ENCODE results near the gene NHSL2.
"Not testable (repeated sequence)": the region's sequence is repeated elsewhere in the genome, so short reads cannot be mapped to it uniquely, and the experiment has no call there.

NHSL2 gene

GRCh38 chrX:72038868-72039267 lies 128.2 kb downstream of the NHSL2 start:
- DNase-seq (ENCODE audit: extremely low read depth in 1 of 2, low read depth in 1 of 2), result no peak

GRCh38 chrX:72040506-72040905 lies 129.9 kb downstream of the NHSL2 start:
- DNase-seq (ENCODE audit: extremely low read depth in 1 of 2, low read depth in 1 of 2), result no peak

GRCh38 chrX:72041176-72041575 lies 130.5 kb downstream of the NHSL2 start:
- no peak for DNase-seq (ENCODE audit: extremely low read depth in 1 of 2, low read depth in 1 of 2)

- DNase-seq (ENCODE audit: extremely low read depth in 1 of 2, low read depth in 1 of 2), result no peak
Measured at GRCh38 chrX:72041871-72042851, 131.5 kb downstream of the NHSL2 start.

GRCh38 chrX:72042852-72043248 lies 132.2 kb downstream of the NHSL2 start:
- no peak for DNase-seq (ENCODE audit: extremely low read depth in 1 of 2, low read depth in 1 of 2)

- DNase-seq (ENCODE audit: extremely low read depth in 1 of 2, low read depth in 1 of 2), result no peak
Measured at GRCh38 chrX:72043636-72044035, 133.0 kb downstream of the NHSL2 start.

- DNase-seq (ENCODE audit: extremely low read depth in 1 of 2, low read depth in 1 of 2), result no peak
Measured at GRCh38 chrX:72045141-72045540, 134.5 kb downstream of the NHSL2 start.

GRCh38 chrX:72045552-72046277 lies 135.1 kb downstream of the NHSL2 start:
- no peak for DNase-seq (ENCODE audit: extremely low read depth in 1 of 2, low read depth in 1 of 2)

- no peak for DNase-seq (ENCODE audit: extremely low read depth in 1 of 2, low read depth in 1 of 2)
Measured at GRCh38 chrX:72046447-72046846, 135.8 kb downstream of the NHSL2 start.

GRCh38 chrX:72048510-72049455 lies 138.1 kb downstream of the NHSL2 start:
- DNase-seq (ENCODE audit: extremely low read depth in 1 of 2, low read depth in 1 of 2), result no peak

GRCh38 chrX:72050011-72050410 lies 139.4 kb downstream of the NHSL2 start:
- DNase-seq (ENCODE audit: extremely low read depth in 1 of 2, low read depth in 1 of 2), result no peak

GRCh38 chrX:72051589-72051988 lies 140.9 kb downstream of the NHSL2 start:
- no peak for DNase-seq (ENCODE audit: extremely low read depth in 1 of 2, low read depth in 1 of 2)

GRCh38 chrX:72052415-72053090 lies 141.9 kb downstream of the NHSL2 start:
- no peak for DNase-seq (ENCODE audit: extremely low read depth in 1 of 2, low read depth in 1 of 2)

GRCh38 chrX:72053508-72053907 lies 142.9 kb downstream of the NHSL2 start:
- no peak for DNase-seq (ENCODE audit: extremely low read depth in 1 of 2, low read depth in 1 of 2)

GRCh38 chrX:72054779-72055489 lies 144.3 kb downstream of the NHSL2 start:
- no peak for DNase-seq (ENCODE audit: extremely low read depth in 1 of 2, low read depth in 1 of 2)

- DNase-seq (ENCODE audit: extremely low read depth in 1 of 2, low read depth in 1 of 2), result no peak
Measured at GRCh38 chrX:72057331-72057730, 146.7 kb downstream of the NHSL2 start.

GRCh38 chrX:72057849-72058248 lies 147.2 kb downstream of the NHSL2 start:
- DNase-seq (ENCODE audit: extremely low read depth in 1 of 2, low read depth in 1 of 2), result no peak

GRCh38 chrX:72058346-72058745 lies 147.7 kb downstream of the NHSL2 start:
- DNase-seq (ENCODE audit: extremely low read depth in 1 of 2, low read depth in 1 of 2), result not testable (repeated sequence)

GRCh38 chrX:72060196-72060920 lies 149.7 kb downstream of the NHSL2 start:
- DNase-seq (ENCODE audit: extremely low read depth in 1 of 2, low read depth in 1 of 2), result no peak

Data from activated CD8-positive, alpha-beta memory T cell treated with anti-CD3 and anti-CD28 coated beads for 1 hour (primary cell).